ENCODE measurements around the gene PSMA3. TPM values are rescaled to one million over a fixed set of nuclear protein-coding genes. Genes with fewer than 3 reads are reported as not detected.
A peak's percentile ranks its signal among the peaks of the same experiment; 100 is the strongest.

Gene PSMA3
- total RNA-seq, 1 donor from 2014 or later: 232 TPM

GRCh38 chr14:58275527-58276190, 31.0 kb downstream of the PSMA3 start:
- H3K27ac ChIP-seq (ENCODE audit: low read depth, low read length): no peak overlapping the region
- no peak overlapping the region for H3K4me3 ChIP-seq (ENCODE audit: insufficient read depth, low read depth, low read length)
- no peak overlapping the region for H2AFZ ChIP-seq (ENCODE audit: low read depth, low read length)
- FAIRE-seq (peak; percentile 5), DNase-seq (ENCODE audit: low read depth) (no peak)
- H3K27me3 ChIP-seq (ENCODE audit: insufficient read depth, low read length): no peaks in the 10 kb centered on the region
- no peak overlapping the region for H3K4me2 ChIP-seq (ENCODE audit: low read length)
- Mint-ChIP-seq H3K4me3 (ENCODE audit: unreplicated experiment) (no peak overlapping the region), H3K4me1 (ENCODE audit: low read depth, unreplicated experiment) (peaks cover 11% of the 10 kb centered on the region), H3K27ac (ENCODE audit: unreplicated experiment) (no peak overlapping the region), H3K36me3 (ENCODE audit: low read depth, unreplicated experiment) (no peaks in the 10 kb centered on the region), H3K9me3 (ENCODE audit: unreplicated experiment) (no peaks in the 10 kb centered on the region), H3K27me3 (ENCODE audit: low read depth, unreplicated experiment) (no peaks in the 10 kb centered on the region)
- H4K20me1 ChIP-seq (ENCODE audit: insufficient read depth, low read length): peaks cover 49% of the 10 kb centered on the region
- peaks cover 88% of the 10 kb centered on the region for H3K79me2 ChIP-seq (ENCODE audit: insufficient read depth, low read length)
- H3K36me3 ChIP-seq (ENCODE audit: insufficient read depth, low read length): peaks cover 24% of the 10 kb centered on the region
- TF ChIP-seq, protein P1, sequence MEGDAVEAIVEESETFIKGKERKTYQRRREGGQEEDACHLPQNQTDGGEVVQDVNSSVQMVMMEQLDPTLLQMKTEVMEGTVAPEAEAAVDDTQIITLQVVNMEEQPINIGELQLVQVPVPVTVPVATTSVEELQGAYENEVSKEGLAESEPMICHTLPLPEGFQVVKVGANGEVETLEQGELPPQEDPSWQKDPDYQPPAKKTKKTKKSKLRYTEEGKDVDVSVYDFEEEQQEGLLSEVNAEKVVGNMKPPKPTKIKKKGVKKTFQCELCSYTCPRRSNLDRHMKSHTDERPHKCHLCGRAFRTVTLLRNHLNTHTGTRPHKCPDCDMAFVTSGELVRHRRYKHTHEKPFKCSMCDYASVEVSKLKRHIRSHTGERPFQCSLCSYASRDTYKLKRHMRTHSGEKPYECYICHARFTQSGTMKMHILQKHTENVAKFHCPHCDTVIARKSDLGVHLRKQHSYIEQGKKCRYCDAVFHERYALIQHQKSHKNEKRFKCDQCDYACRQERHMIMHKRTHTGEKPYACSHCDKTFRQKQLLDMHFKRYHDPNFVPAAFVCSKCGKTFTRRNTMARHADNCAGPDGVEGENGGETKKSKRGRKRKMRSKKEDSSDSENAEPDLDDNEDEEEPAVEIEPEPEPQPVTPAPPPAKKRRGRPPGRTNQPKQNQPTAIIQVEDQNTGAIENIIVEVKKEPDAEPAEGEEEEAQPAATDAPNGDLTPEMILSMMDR (IDR thresholded peaks at IDR 0.05; ENCODE audit: insufficient read depth, low read depth, low read length): no peak
- no peak for TF ChIP-seq EZH2 (IDR thresholded peaks at IDR 0.05; ENCODE audit: insufficient read depth, low read length)
- no peaks in the 10 kb centered on the region for H3K9me3 ChIP-seq (ENCODE audit: insufficient read depth, low read depth, low read length)
- no peak overlapping the region for H3K9ac ChIP-seq (ENCODE audit: low read length)
- H3K4me1 ChIP-seq (ENCODE audit: insufficient read depth, low read length): peaks cover under 1% of the 10 kb centered on the region

DNA sequence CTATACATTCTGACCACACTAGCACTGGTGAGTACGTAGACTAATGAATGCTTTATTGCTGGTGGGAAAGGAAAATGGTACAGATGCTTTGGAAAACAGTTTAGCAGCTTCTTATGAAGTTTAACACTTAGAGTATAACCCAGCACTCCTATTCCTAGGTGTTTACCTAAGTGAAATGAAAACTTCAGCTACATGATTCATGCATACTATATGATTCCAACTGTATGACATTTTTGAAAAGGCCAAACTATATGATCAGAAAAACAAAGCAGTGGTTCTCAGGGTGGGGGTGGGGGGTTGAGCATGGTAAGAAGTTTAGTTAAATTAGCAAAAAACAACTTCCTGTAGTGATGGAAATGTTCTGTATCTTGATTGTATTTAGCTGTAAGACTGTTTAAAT, 31.6 kb downstream of the PSMA3 start:
- TF ChIP-seq EZH2 (IDR thresholded peaks at IDR 0.05; ENCODE audit: insufficient read depth, low read length): no peak
- TF ChIP-seq, protein P1 (IDR thresholded peaks at IDR 0.05; ENCODE audit: insufficient read depth, low read depth, low read length): no peak
- H3K4me1 ChIP-seq (ENCODE audit: insufficient read depth, low read length): peaks cover 6% of the 10 kb centered on the region
- H3K4me1 Mint-ChIP-seq (ENCODE audit: low read depth, unreplicated experiment): peaks cover 16% of the 10 kb centered on the region
- H3K4me3 Mint-ChIP-seq (ENCODE audit: unreplicated experiment): no peak overlapping the region
- H4K20me1 ChIP-seq (ENCODE audit: insufficient read depth, low read length): peaks cover 54% of the 10 kb centered on the region
- no peak overlapping the region for H3K4me3 ChIP-seq (ENCODE audit: insufficient read depth, low read depth, low read length)
- no peaks in the 10 kb centered on the region for H3K27me3 ChIP-seq (ENCODE audit: insufficient read depth, low read length)
- peaks cover 24% of the 10 kb centered on the region for H3K36me3 ChIP-seq (ENCODE audit: insufficient read depth, low read length)
- FAIRE-seq (no peak), DNase-seq (ENCODE audit: low read depth) (no peak)
- no peaks in the 10 kb centered on the region for H3K9me3 Mint-ChIP-seq (ENCODE audit: unreplicated experiment)
- H3K27ac Mint-ChIP-seq (ENCODE audit: unreplicated experiment): no peak overlapping the region
- no peaks in the 10 kb centered on the region for H3K27me3 Mint-ChIP-seq (ENCODE audit: low read depth, unreplicated experiment)
- no peak overlapping the region for H2AFZ ChIP-seq (ENCODE audit: low read depth, low read length)
- H3K79me2 ChIP-seq (ENCODE audit: insufficient read depth, low read length): peaks cover 92% of the 10 kb centered on the region
- no peak overlapping the region for H3K27ac ChIP-seq (ENCODE audit: low read depth, low read length)
- H3K36me3 Mint-ChIP-seq (ENCODE audit: low read depth, unreplicated experiment): no peaks in the 10 kb centered on the region
- no peak overlapping the region for H3K9ac ChIP-seq (ENCODE audit: low read length)
- H3K4me2 ChIP-seq (ENCODE audit: low read length): peak overlapping the region; percentile 13
- no peaks in the 10 kb centered on the region for H3K9me3 ChIP-seq (ENCODE audit: insufficient read depth, low read depth, low read length)

DNA sequence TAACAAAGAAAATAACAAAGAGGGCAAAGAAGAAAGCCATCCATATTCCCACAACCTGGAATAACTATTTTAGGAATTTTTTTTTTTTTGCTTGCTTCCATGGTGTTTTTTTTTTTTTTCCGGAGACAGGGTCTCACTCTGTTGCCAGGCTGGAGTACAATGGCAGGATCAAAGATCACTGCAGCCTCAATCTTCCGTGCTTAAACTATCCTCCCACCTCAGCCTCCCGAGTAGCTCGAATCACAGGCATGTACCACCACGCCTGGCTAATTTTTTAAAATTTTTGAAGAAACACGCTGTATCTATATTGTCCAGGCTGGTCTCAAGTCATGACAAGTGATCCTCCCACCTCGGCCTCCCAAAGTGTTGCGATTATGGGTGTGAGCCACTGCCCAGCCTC, 33.5 kb downstream of the PSMA3 start:
- no peak overlapping the region for H3K4me2 ChIP-seq (ENCODE audit: low read length)
- Mint-ChIP-seq H3K27ac (ENCODE audit: unreplicated experiment) (no peak overlapping the region), H3K27me3 (ENCODE audit: low read depth, unreplicated experiment) (no peaks in the 10 kb centered on the region), H3K9me3 (ENCODE audit: unreplicated experiment) (no peaks in the 10 kb centered on the region), H3K36me3 (ENCODE audit: low read depth, unreplicated experiment) (peaks cover 1% of the 10 kb centered on the region), H3K4me3 (ENCODE audit: unreplicated experiment) (no peak overlapping the region), H3K4me1 (ENCODE audit: low read depth, unreplicated experiment) (peaks cover 30% of the 10 kb centered on the region)
- peaks cover 44% of the 10 kb centered on the region for H4K20me1 ChIP-seq (ENCODE audit: insufficient read depth, low read length)
- TF ChIP-seq, protein P1 (IDR thresholded peaks at IDR 0.05; ENCODE audit: insufficient read depth, low read depth, low read length): no peak
- TF ChIP-seq EZH2 (IDR thresholded peaks at IDR 0.05; ENCODE audit: insufficient read depth, low read length): no peak
- peaks cover 17% of the 10 kb centered on the region for H3K4me1 ChIP-seq (ENCODE audit: insufficient read depth, low read length)
- H3K27me3 ChIP-seq (ENCODE audit: insufficient read depth, low read length): no peaks in the 10 kb centered on the region
- FAIRE-seq: no peak
- peaks cover 6% of the 10 kb centered on the region for H3K36me3 ChIP-seq (ENCODE audit: insufficient read depth, low read length)
- no peak overlapping the region for H3K9ac ChIP-seq (ENCODE audit: low read length)
- H2AFZ ChIP-seq (ENCODE audit: low read depth, low read length): no peak overlapping the region
- no peak overlapping the region for H3K27ac ChIP-seq (ENCODE audit: low read depth, low read length)
- no peaks in the 10 kb centered on the region for H3K9me3 ChIP-seq (ENCODE audit: insufficient read depth, low read depth, low read length)
- DNase-seq (ENCODE audit: low read depth): no peak
- H3K4me3 ChIP-seq (ENCODE audit: insufficient read depth, low read depth, low read length): no peak overlapping the region
- peaks cover 94% of the 10 kb centered on the region for H3K79me2 ChIP-seq (ENCODE audit: insufficient read depth, low read length)

Measured in astrocyte (in vitro differentiated cells and primary cell).